ENCODE measurements around the gene LAYN. TPM values are rescaled to one million over a fixed set of nuclear protein-coding genes. Genes with fewer than 3 reads are reported as not detected.

The LAYN gene
- total RNA-seq, 4 donors from 2014 or later = 5.6 to 19.7 (median 10.3) TPM

GRCh38 chr11:111607751-111608150 is 67.2 kb downstream of the LAYN start:
- Histone ChIP-seq H3K9me3 (no peaks in the 10 kb centered on the region), H3K4me3 (no peak overlapping the region), H3K4me1 (peaks cover 6 to 40% (median 15%) of the 10 kb centered on the region in 4 donors), H3K27me3 (no peaks in the 10 kb centered on the region), H3K27ac (no peak overlapping the region), H3K36me3 (no peaks in the 10 kb centered on the region)
- TF ChIP-seq POLR2A (IDR thresholded peaks at IDR 0.05) = no peak
- TF ChIP-seq POLR2AphosphoS5 (IDR thresholded peaks at IDR 0.05) = no peak
- no peak for TF ChIP-seq EP300 (IDR thresholded peaks at IDR 0.05; ENCODE audit: low read depth)
- TF ChIP-seq CTCF (IDR thresholded peaks at IDR 0.05) = no peak
- no peak for DNase-seq
- in situ Hi-C loops (cut with MboI; ENCODE audit: low pct_ligation_motif_present in 1 of 4, low pct_unique_long_range_greater_than_20kb in 1 of 4, low sequenced_read_pairs in 3 of 4) (loop anchor here in 2 of 4 donors (10.0 to 25.0 kb wide), 2 partner anchors 157 to 480 kb away; partner anchors contain the start of genes PPP2R1B (in 1 of the 2), SDHD (in 1 of the 2) and TIMM8B (in 1 of the 2)), intact Hi-C loops (cut with DNase I; ENCODE audit: low total_unique reads) (no loop called here)
- WGBS, 2 donors (ENCODE audit: low coverage in 1 of 2) = 92 to 98% methylated on average over 3 of the region's 3 CpGs

Small RNA genes within 50 kb of the gene (small RNA-seq; reads per million reads assigned to genes)
- gene MIR34B = 0 to 1.1 (median 0.53) reads per million in 4 donors
- gene MIR34C = 1.2 to 7.7 (median 3.2) reads per million in 4 donors

Other genes with a start within 250 kb of the LAYN start
- 1 to 10 TPM; 6.0 to 9.6 (median 7.1) TPM for gene POU2AF3, start 242.2 kb upstream of the LAYN start, total RNA-seq
- 10 to 100 TPM in 1 of 4 donors, 1 to 10 TPM in 3; 1.4 to 19.8 (median 2.9) TPM for gene POU2AF1, start 161.4 kb upstream of the LAYN start, total RNA-seq
- not detected for gene BTG4, start 28.3 kb upstream of the LAYN start, total RNA-seq
- gene HOATZ, start 25.9 kb upstream of the LAYN start, total RNA-seq = not detected
- 10 to 100 TPM in 3 of 4 donors, 1 to 10 TPM in 1; 6.6 to 19.1 (median 16.2) TPM for gene SIK2, start 61.7 kb downstream of the LAYN start, total RNA-seq
- 10 to 100 TPM; 28.1 to 55.5 (median 41.5) TPM for gene PPP2R1B, start 225.7 kb downstream of the LAYN start, total RNA-seq